Thoracic aorta (tissue), 2 donors: Measurements from ENCODE around the gene PUS10. TPM values are rescaled to one million over a fixed set of nuclear protein-coding genes. Genes with fewer than 3 reads are reported as not detected.

Experiments used
- ATAC-seq: fragments of 150-250 bp; one replicate; pipeline ENCODE4 v1.8.0; 2017; ENCODE audit warnings: low read depth; ENCODE audit not compliant: insufficient number of reproducible peaks, low FRiP score
- DNase-seq: peaks from one replicate; pipeline ENCODE4 v3.0.0-alpha.2; 2020; ENCODE audit warnings: low spot score
- H3K27ac ChIP-seq, 2 donors: fragments of 200-600 bp; sonication (generic); 1 replicate in 1 of 2; 2 replicates in 1 of 2; pipeline ENCODE4 v1.5.1; 2016; ENCODE audit warnings: mild to moderate bottlenecking in 2 of 2, moderate library complexity in 2 of 2
- H3K27me3 ChIP-seq: fragments of 200-600 bp; sonication (generic); replicated peaks from 2 replicates; pipeline ENCODE4 v1.6.0; 2016; ENCODE audit warnings: mild to moderate bottlenecking; ENCODE audit not compliant: insufficient read depth
- H3K36me3 ChIP-seq: fragments of 200-600 bp; sonication (generic); one replicate; pipeline ENCODE4 v1.5.1; 2016
- H3K4me1 ChIP-seq, 2 donors: fragments of 200-600 bp; sonication (generic); 1 replicate in 1 of 2; 2 replicates in 1 of 2; pipeline versions ENCODE4 v1.5.1 to v1.6.0; 2016; ENCODE audit warnings: low read depth in 2 of 2, mild to moderate bottlenecking in 1 of 2; ENCODE audit not compliant: control insufficient read depth in 1 of 2
- H3K4me3 ChIP-seq: fragments of 200-600 bp; sonication (generic); 2 replicates; pipeline ENCODE4 v1.5.1; 2016; ENCODE audit warnings: mild to moderate bottlenecking
- H3K9me3 ChIP-seq: fragments of 200-600 bp; sonication (generic); 2 replicates; pipeline ENCODE4 v1.5.1; 2016
- CTCF ChIP-seq: fragments of 200-600 bp; sonication (generic); IDR thresholded peaks from one replicate; pipeline ENCODE4 v1.5.1; 2019; ENCODE audit warnings: antibody characterized with exemption
- total RNA-seq, 2 donors: library from RNA; depleted of rRNA; stranded (reverse); fragments of >200 nt; gene quantifications; one replicate each; pipeline versions ENCODE4 v1.1.0 to v1.2.3, GENCODE V29; 2016

The PUS10 gene
- total RNA-seq, 2 donors from 2014 or later, result 2.6 to 3.0 TPM

- H3K4me1 ChIP-seq, result no peaks in the 10 kb centered on the region
- no peak for TF ChIP-seq CTCF
- no peak overlapping the region for H3K27ac ChIP-seq
- DNase-seq, result no peak
- peaks cover 32% of the 10 kb centered on the region for H3K36me3 ChIP-seq
- H3K4me3 ChIP-seq, result no peak overlapping the region
- ATAC-seq, result no peak
- no peaks in the 10 kb centered on the region for H3K9me3 ChIP-seq
- H3K27me3 ChIP-seq, result no peaks in the 10 kb centered on the region
These were observed 11.5 kb upstream of the PUS10 start for GRCh38 chr2:61029533-61029932.

GRCh38 chr2:61023670-61024069 is 5.6 kb upstream of the PUS10 start:
- H3K27me3 ChIP-seq, result no peaks in the 10 kb centered on the region
- ATAC-seq (no peak), DNase-seq (no peak)
- H3K36me3 ChIP-seq, result peaks cover 9% of the 10 kb centered on the region
- no peaks in the 10 kb centered on the region for H3K9me3 ChIP-seq
- H3K4me3 ChIP-seq, result no peak overlapping the region
- no peak for TF ChIP-seq CTCF
- H3K4me1 ChIP-seq, result peaks cover 10 to 17% of the 10 kb centered on the region in 2 donors
- H3K27ac ChIP-seq, result no peak overlapping the region

GRCh38 chr2:61021228-61021660 is 3.2 kb upstream of the PUS10 start:
- Histone ChIP-seq H3K27me3 (no peaks in the 10 kb centered on the region), H3K36me3 (peaks cover 9% of the 10 kb centered on the region), H3K9me3 (no peaks in the 10 kb centered on the region), H3K27ac (no peak overlapping the region), H3K4me3 (no peak overlapping the region), H3K4me1 (peaks cover 17 to 25% of the 10 kb centered on the region in 2 donors)
- no peak for TF ChIP-seq CTCF
- no peak for ATAC-seq
- DNase-seq, result no peak

GRCh38 chr2:61018798-61019197 is 743 bp upstream of the PUS10 start:
- Histone ChIP-seq H3K9me3 (no peaks in the 10 kb centered on the region), H3K4me1 (peaks cover 23 to 29% of the 10 kb centered on the region in 2 donors), H3K36me3 (peaks cover 9% of the 10 kb centered on the region), H3K27ac (peak overlapping the region in 1 of 2 donors; percentile 79), H3K27me3 (no peaks in the 10 kb centered on the region), H3K4me3 (peak overlapping the region; percentile 86)
- ATAC-seq, result no peak
- no peak for TF ChIP-seq CTCF
- no peak for DNase-seq

- DNase-seq (no peak), ATAC-seq (peak; percentile 64)
- Histone ChIP-seq H3K4me1 (peaks cover 23 to 29% of the 10 kb centered on the region in 2 donors), H3K9me3 (no peaks in the 10 kb centered on the region), H3K27ac (peak overlapping the region; percentile 79 to 84), H3K36me3 (peaks cover 9% of the 10 kb centered on the region), H3K4me3 (peak overlapping the region; percentile 86), H3K27me3 (no peaks in the 10 kb centered on the region)
- TF ChIP-seq CTCF, result no peak
These were observed 282 bp upstream of the PUS10 start for GRCh38 chr2:61018318-61018755.
